Keratinocyte (primary cell): ENCODE measurements around the gene B3GNT5. TPM values are rescaled to one million over a fixed set of nuclear protein-coding genes. Genes with fewer than 3 reads are reported as not detected.

Experiments
- DNase-seq: peaks from one replicate; pipeline ENCODE4 v3.0.0-alpha.2; 2011; ENCODE audit warnings: low read depth, missing footprints, low spot score
- FAIRE-seq: peaks from 2 replicates; lab custom pipeline; 2011; peaks lifted over from hg19 to GRCh38; lab: Jason Lieb, UNC
- H2AFZ ChIP-seq: 2 replicates; pipeline ENCODE4 v1.6.0; 2012; ENCODE audit warnings: low read length, control low read depth, inconsistent platforms; ENCODE audit not compliant: control insufficient read depth
- H3K27ac ChIP-seq: 2 replicates; pipeline ENCODE4 v1.5.1; 2011; ENCODE audit warnings: low read length; ENCODE audit not compliant: control insufficient read depth, insufficient read depth
- H3K27me3 ChIP-seq: 3 replicates; pipeline ENCODE4 v1.6.0; 2011; ENCODE audit warnings: low read length; ENCODE audit not compliant: control insufficient read depth, insufficient read depth; ENCODE audit errors: extremely low read depth
- H3K36me3 ChIP-seq, 2 experiments: 2 replicates in 1 of 2; 3 replicates in 1 of 2; pipeline ENCODE4 v1.5.1; 2011; ENCODE audit warnings: low read length in 2 of 2, mild to moderate bottlenecking in 1 of 2; ENCODE audit not compliant: control insufficient read depth in 2 of 2, insufficient read depth in 2 of 2; ENCODE audit errors: extremely low read depth in 1 of 2
- H3K4me1 ChIP-seq: 3 replicates; pipeline ENCODE4 v1.5.1; 2011; ENCODE audit warnings: low read length; ENCODE audit not compliant: control insufficient read depth, insufficient read depth; ENCODE audit errors: extremely low read depth
- H3K4me2 ChIP-seq: 3 replicates; pipeline ENCODE4 v1.6.0; 2011; ENCODE audit warnings: low read depth, low read length; ENCODE audit not compliant: control insufficient read depth, insufficient read depth; ENCODE audit errors: extremely low read depth
- H3K4me3 ChIP-seq, 3 experiments: fragments of 200-600 bp in 1 of 3; sonication (generic) in 1 of 3; 2 replicates in 2 of 3; 3 replicates in 1 of 3; pipeline ENCODE4 v1.5.1; 2011 to 2016; ENCODE audit warnings: low read length in 3 of 3, mild to moderate bottlenecking in 3 of 3, control low read depth in 2 of 3, inconsistent platforms in 1 of 3, low read depth in 1 of 3, mixed read lengths in 1 of 3, mixed run types in 1 of 3, moderate library complexity in 1 of 3; ENCODE audit not compliant: control insufficient read depth in 2 of 3, insufficient read depth in 2 of 3; ENCODE audit errors: extremely low read depth in 1 of 3
- H3K79me2 ChIP-seq: 2 replicates; pipeline ENCODE4 v1.6.0; 2012; ENCODE audit warnings: low read length; ENCODE audit not compliant: control insufficient read depth, insufficient read depth
- H3K9ac ChIP-seq: 3 replicates; pipeline ENCODE4 v1.6.0; 2011; ENCODE audit warnings: low read length; ENCODE audit not compliant: control insufficient read depth, insufficient read depth; ENCODE audit errors: extremely low read depth
- H3K9me1 ChIP-seq: 3 replicates; pipeline ENCODE4 v1.6.0; 2011; ENCODE audit warnings: low read length; ENCODE audit not compliant: control insufficient read depth, insufficient read depth; ENCODE audit errors: extremely low read depth
- H3K9me3 ChIP-seq: 2 replicates; pipeline ENCODE4 v1.5.1; 2012; ENCODE audit warnings: low read depth, low read length; ENCODE audit not compliant: control insufficient read depth
- H4K20me1 ChIP-seq: 3 replicates; pipeline ENCODE4 v1.6.0; 2011; ENCODE audit warnings: low read length; ENCODE audit not compliant: control insufficient read depth, insufficient read depth; ENCODE audit errors: extremely low read depth
- CTCF ChIP-seq, 3 experiments: IDR thresholded peaks in 1 of 3; conservative IDR thresholded peaks in 1 of 3; optimal IDR thresholded peaks in 1 of 3; 2 replicates in 2 of 3; 3 replicates in 1 of 3; pipeline versions ENCODE3 to v1.5.1; 2011; ENCODE audit warnings: low read length in 3 of 3, mild to moderate bottlenecking in 3 of 3, moderate library complexity in 2 of 3, control low read depth in 1 of 3, inconsistent platforms in 1 of 3; ENCODE audit not compliant: insufficient read depth in 2 of 3; ENCODE audit errors: extremely low read depth in 1 of 3
- EZH2 ChIP-seq: IDR thresholded peaks from one replicate; pipeline ENCODE4 v1.6.1; 2012; ENCODE audit warnings: inconsistent platforms, mild to moderate bottlenecking, low read length, moderate library complexity
- dilution Hi-C: fragments of 300-500 bp; cut with MboI; formaldehyde crosslinking; loops from one replicate; pipeline ENCODE4 v1.7.0; 2020; ENCODE audit warnings: low sequenced_read_pairs; ENCODE audit not compliant: extremely low pct_ligation_motif_present
- polyA plus RNA-seq, 5 experiments: library from polyadenylated mRNA; depleted of rRNA in 3 of 5; stranded (reverse) in 3 of 5; stranded (forward) in 1 of 5; unstranded in 1 of 5; fragments of >200 nt; gene quantifications; 1 replicate in 1 of 5; 2 replicates in 3 of 5; 3 replicates in 1 of 5; pipeline versions ENCODE4 v1.2.1 to v1.2.3, GENCODE V29; 2011 to 2012; ENCODE audit warnings: missing spikeins in 2 of 5, low read depth in 1 of 5, low replicate concordance in 1 of 5

B3GNT5 gene
- polyA plus RNA-seq, 1 donor (not counting 4 experiments of a cell fraction or from before 2014, with no cell fraction given), result 66.6 TPM

DNA sequence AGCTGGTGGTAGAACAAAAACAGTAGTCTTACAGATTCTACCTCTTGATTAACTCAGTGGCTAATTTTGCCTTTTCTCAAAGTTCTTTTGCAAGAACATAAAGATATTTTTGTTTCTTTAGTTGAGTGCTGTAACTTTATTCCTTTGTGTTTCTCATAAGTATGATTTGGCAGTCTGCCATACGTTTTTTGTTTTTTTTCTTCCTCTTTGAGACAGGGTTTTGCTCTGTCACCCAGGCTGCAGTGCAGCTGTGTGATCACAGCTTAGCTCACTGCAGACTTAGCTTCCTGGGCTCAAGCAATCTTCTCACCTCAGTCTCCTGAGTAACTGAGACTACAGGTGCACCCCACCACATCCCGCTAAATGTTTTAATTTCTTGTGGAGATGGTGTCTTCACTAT, 22.4 kb downstream of the B3GNT5 start:
- H4K20me1 ChIP-seq, result no peaks in the 10 kb centered on the region
- peak; percentile 63 for FAIRE-seq
- TF ChIP-seq CTCF (optimal IDR thresholded peaks at IDR 0.05 in 1 of 3, IDR thresholded peaks at IDR 0.05 in 1 of 3, conservative IDR thresholded peaks at IDR 0.05 in 1 of 3; ENCODE audit: extremely low read depth in 1 of 3, insufficient read depth in 2 of 3, low read length in 3 of 3) (no peak), EZH2 (no peak)
- H3K9me1 ChIP-seq, result no peaks in the 10 kb centered on the region
- dilution Hi-C loops, result no loop called here
- H3K4me2 ChIP-seq, result peak overlapping the region; percentile 66
- H3K4me1 ChIP-seq, result peaks cover 34% of the 10 kb centered on the region
- peaks cover 2 to 9% of the 10 kb centered on the region in 2 experiments for H3K36me3 ChIP-seq
- no peak for DNase-seq
- H3K27ac ChIP-seq, result peak overlapping the region; percentile 68
- H3K27me3 ChIP-seq, result no peaks in the 10 kb centered on the region
- peaks cover 39% of the 10 kb centered on the region for H3K79me2 ChIP-seq
- H3K9ac ChIP-seq, result peak overlapping the region; percentile 35
- H2AFZ ChIP-seq, result no peak overlapping the region
- H3K9me3 ChIP-seq, result no peaks in the 10 kb centered on the region
- H3K4me3 ChIP-seq, result peak overlapping the region in 1 of 3 experiments; percentile 6

DNA sequence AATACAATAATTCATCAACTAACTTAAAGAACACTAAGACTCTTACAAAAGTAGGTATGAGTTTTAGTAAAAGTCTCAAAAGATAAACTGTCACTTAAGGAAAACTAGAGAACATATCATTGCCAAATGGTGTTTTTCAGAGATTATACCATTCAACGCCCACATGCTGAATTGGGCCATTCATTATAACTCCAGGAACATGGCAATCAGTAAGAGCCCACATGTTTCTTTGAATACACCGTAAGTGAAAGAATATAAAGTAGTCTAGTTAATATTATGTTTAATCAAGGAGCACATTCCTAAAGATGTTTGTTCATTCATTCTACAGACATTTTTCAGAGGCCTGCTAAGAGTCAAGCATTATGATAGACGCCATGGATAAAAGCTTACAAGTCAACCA, 22.9 kb downstream of the B3GNT5 start:
- TF ChIP-seq CTCF (optimal IDR thresholded peaks at IDR 0.05 in 1 of 3, IDR thresholded peaks at IDR 0.05 in 1 of 3, conservative IDR thresholded peaks at IDR 0.05 in 1 of 3; ENCODE audit: extremely low read depth in 1 of 3, insufficient read depth in 2 of 3, low read length in 3 of 3), result no peak
- no peak for TF ChIP-seq EZH2
- no peaks in the 10 kb centered on the region for H3K9me3 ChIP-seq
- H3K9me1 ChIP-seq, result no peaks in the 10 kb centered on the region
- no peak for DNase-seq
- H3K36me3 ChIP-seq, result peaks cover 1 to 4% of the 10 kb centered on the region in 2 experiments
- no peak overlapping the region for H3K4me2 ChIP-seq
- H4K20me1 ChIP-seq, result no peaks in the 10 kb centered on the region
- no peak for FAIRE-seq
- peak overlapping the region; percentile 35 for H3K9ac ChIP-seq
- no peak overlapping the region for H2AFZ ChIP-seq
- H3K79me2 ChIP-seq, result peaks cover 34% of the 10 kb centered on the region
- dilution Hi-C loops, result no loop called here
- no peak overlapping the region for H3K4me3 ChIP-seq
- H3K4me1 ChIP-seq, result peaks cover 30% of the 10 kb centered on the region
- no peaks in the 10 kb centered on the region for H3K27me3 ChIP-seq
- peak overlapping the region; percentile 18 for H3K27ac ChIP-seq
